Tibial nerve (tissue), 3 donors: ENCODE results near the gene ASTN2.

Experiments used
- CTCF ChIP-seq, 5 experiments: fragments of 200-600 bp in 3 of 5; fragments of 450-650 bp in 2 of 5; sonication (generic) in 3 of 5; IDR thresholded peaks; one replicate each; pipeline ENCODE4 v1.5.1; 2016 to 2019; ENCODE audit warnings: antibody characterized with exemption in 5 of 5, mild to moderate bottlenecking in 3 of 5, moderate library complexity in 2 of 5
- POLR2A ChIP-seq, 2 donors: fragments of 450-650 bp; IDR thresholded peaks; one replicate each; pipeline ENCODE4 v1.6.1; 2017; ENCODE audit warnings: antibody characterized with exemption in 2 of 2, mild to moderate bottlenecking in 2 of 2, moderate library complexity in 2 of 2

GRCh38 chr9:116419181-116419580 is 995.7 kb downstream of the ASTN2 start:
- no peak for TF ChIP-seq CTCF (IDR thresholded peaks at IDR 0.05)
- no peak for TF ChIP-seq POLR2A (IDR thresholded peaks at IDR 0.05)
